GM18873 (cell line): ENCODE results near the gene MYO10.
"Not testable (repeated sequence)": the region's sequence is repeated elsewhere in the genome, so short reads cannot be mapped to it uniquely, and the experiment has no call there.

Source experiments
- ATAC-seq: cut with Tn5 transposase; IDR thresholded peaks from one replicate; pipeline ENCODE4 v1.9.1; 2021; ENCODE audit warnings: mild to moderate bottlenecking, moderate library complexity, moderate number of reproducible peaks; ENCODE audit not compliant: unreplicated experiment, low FRiP score

The MYO10 gene

DNA sequence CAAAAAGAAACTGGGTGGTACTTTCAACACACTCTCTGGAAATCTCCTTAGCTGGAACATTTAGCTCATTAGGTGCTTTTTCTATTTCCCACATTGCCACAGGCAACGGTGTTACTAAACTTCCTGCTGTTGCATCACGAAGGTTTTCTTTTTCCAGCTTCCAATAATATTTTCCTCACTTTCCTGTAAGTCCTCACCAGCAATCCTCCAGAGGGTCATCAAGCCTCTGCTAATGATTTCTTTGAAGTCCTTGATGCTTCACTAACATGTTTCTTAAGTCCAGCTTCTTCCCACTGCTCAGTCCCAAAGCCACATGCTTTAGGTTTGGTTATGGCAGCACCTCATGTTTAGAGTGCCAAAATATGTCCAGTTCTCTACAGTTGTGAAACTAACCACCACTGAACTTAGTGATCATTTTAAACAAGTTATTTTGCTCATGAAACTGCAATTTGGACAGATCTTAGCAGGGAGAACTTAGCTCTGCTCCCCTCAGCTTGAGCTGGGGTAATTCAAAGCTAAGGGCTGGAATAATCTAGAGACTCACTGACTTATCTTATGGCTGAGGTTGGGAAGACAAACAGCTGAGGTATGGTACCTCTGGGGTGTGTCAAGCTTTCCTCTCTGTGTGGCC is 279.4 kb downstream of the MYO10 start:
- no peak for ATAC-seq

DNA sequence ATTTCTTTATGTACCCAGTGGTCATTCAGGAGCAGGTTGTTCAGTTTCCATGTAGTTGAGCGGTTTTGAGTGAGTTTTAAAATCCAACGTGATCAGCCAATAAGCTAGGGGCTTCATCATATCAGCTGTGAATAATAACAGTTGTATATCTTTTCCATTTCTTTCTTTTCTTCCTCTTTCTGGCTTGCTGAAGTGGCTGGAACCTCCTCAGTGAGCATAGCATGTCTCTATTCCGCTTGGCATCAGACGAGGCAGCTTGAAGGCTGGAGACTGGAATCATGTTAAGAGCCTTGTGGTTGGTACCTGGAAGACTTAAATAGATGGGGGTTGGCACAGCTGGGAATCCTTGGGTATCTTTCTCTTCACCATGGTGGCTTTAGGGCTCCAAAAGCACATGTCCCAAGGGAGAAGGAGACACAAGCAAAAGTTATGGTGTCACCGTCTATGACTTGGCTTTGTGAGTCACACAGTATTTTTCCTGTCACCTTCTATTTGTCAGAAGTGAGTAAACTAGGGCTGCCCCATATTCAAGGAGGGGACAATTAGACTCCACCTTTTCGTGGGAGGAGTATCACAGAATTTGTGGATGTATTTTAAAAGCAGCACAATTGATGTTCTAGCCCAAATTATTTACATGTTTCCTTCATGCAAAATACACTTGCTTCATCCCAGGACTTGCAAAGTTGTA is 281.3 kb downstream of the MYO10 start:
- no peak for ATAC-seq

DNA sequence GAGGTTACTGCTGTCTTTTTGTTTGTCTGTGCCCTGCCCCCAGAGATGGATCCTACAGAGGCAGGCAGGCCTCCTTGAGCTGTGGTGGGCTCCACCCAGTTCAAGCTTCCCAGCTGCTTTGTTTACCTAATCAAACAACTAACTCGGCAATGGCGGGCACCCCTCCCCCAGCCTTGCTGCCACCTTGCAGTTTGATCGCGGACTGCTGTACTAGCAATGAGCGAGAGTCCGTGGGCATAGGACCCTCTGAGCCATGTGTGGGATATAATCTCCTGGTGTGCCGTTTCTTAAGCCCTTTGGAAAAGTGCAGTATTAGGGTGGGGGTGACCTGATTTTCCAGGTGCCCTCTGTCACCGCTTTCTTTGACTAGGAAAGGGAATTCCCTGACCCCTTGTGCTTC is 287.3 kb downstream of the MYO10 start:
- ATAC-seq, result not testable (repeated sequence)

DNA sequence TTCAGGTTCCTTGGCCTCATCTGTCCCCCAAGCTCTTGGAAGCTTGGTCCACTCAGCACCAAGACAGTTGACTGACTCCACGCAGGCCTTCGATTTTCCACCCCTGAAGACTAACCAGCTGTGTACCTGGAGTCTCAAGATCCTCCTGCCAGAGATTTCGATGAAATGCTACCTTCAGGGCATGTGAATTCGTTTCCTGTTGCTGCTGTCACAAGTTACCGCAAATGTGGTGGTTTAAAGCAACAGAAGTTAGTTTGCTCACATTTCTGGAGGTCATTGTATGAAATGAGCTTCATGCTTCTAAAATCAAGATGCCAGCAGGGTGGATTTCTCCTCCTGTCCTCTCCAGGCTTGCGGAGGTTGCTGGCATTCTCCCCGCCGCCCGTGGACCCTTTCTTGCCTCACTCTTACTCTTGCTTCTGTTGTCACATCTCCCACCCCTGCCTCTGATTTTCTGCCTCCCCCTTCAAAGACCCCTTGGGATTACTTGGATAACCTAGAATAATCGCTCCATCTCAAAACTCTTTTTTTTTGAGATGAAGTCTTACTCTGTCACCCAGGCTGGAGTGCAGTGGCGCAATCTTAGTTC is 291.7 kb downstream of the MYO10 start:
- ATAC-seq, result no peak

DNA sequence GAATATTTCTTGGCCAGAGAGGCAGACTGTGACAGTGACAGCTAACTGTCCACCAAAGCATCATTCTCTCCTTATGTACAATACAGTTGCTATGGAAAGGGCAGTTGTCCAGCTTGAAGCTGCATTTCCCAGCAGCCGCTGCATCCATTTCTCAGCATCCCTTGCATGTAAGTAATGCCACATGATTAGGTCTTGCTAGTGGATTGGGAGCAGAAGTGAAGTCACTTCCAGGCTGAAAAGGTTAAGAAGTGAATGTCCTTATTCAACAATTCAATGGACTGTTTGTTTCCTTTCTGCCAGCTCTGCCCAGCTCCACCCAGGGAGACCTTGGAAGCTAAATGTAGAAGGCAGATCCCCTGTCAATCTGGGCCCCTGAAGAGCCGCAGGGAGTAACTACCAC is 293.2 kb downstream of the MYO10 start:
- ATAC-seq, result no peak

DNA sequence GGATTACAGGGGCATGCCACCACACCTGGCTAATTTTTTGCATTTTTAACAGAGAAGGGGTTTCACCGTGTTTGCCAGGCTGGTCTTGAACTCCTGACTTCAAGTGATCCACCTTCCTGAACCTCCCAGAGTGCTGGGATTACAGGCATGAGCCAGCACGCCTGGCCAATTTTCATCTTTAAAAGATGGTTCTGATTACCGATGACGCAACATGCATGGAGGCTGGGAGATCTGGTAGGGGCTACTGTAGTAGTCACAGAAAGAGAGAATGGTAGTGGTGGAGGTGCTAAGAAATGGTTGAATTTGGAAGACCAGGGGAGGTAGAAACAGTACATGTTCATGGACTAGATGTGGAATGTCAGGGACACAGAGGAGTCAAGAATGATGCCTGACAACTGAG is 296.9 kb downstream of the MYO10 start:
- no peak for ATAC-seq

DNA sequence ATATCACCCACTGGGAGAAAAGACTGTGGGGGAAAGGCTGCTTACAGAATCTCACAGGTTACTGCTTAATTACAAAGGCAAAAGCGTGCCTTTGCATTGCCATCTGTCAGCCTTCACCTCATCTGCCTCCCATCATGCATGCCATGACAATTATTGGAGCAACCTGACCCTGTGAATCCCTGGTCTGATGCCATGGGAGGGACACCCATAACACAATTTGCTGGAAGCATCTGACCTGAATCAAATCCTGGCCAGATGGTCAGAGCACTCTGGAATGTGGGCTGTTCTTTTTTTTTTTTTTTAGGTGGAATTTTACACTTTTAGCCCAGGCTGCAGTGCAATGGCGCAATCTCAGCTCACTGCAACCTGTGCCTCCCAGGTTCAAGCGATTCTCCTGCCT is 307.7 kb downstream of the MYO10 start:
- no peak for ATAC-seq

DNA sequence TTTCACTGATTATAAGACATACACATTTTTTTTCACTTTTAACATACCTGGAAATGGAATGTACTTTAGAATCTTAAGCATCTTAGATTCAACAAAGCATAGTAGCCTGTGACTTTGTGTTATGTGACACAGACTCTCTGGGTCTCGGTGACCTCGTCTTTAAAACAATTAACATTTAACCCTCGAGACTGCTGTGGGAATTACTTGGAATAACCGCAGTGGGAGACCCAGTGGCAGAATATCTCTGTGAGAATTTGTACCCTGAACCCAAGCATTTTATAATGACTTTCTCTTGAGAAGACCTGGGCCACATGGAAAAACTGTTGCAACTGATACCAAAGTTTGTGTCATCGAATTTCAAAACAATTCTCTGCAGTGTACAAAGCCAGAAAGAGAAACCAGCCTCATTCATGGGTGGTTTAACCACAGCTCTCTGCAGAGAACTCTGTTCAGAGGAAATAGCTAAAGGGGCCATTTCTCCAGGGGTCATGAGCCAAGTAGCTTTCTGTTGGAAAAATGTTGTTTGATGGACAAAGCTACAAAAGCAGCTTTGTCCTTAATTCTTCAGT is 309.3 kb downstream of the MYO10 start:
- ATAC-seq, result peak; percentile 72

DNA sequence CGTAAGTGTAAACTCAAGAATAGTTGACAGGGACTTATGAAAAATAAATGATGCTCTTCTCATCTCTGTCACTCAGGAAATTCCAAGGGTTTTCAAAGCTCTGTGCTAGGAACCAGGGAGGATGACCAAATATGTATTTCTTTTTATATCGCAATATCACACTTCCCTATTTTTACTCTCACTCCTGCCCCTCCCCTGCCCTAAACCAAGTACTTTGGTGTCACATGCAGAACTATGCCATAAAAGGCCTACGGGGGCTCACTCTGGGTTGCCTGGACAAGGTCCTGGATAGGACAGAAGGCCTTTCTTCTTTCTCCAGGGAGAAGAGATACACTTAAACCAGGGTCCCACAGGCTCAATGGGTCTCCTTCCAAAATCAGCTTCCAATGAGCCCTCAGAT is 311.0 kb downstream of the MYO10 start:
- ATAC-seq, result no peak

DNA sequence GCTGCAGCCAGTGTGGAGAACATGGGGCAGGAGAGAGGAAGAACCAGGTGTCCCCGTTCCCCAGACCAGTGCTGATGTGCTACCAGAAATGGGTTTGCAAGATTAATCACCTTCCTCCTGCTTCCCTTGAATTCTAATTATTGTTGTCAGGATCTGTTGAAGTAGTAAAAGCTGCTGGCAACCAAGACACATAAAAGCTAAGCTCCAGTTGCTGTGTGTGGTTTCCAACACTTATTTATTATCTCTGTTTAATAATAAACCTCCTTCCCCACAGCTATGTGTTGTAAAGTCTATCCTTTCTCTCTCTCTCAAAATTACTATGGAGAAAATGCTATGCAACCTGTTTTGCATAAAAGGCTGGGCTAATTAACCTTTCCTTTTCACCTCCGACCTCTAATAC is 317.0 kb downstream of the MYO10 start:
- ATAC-seq, result no peak

DNA sequence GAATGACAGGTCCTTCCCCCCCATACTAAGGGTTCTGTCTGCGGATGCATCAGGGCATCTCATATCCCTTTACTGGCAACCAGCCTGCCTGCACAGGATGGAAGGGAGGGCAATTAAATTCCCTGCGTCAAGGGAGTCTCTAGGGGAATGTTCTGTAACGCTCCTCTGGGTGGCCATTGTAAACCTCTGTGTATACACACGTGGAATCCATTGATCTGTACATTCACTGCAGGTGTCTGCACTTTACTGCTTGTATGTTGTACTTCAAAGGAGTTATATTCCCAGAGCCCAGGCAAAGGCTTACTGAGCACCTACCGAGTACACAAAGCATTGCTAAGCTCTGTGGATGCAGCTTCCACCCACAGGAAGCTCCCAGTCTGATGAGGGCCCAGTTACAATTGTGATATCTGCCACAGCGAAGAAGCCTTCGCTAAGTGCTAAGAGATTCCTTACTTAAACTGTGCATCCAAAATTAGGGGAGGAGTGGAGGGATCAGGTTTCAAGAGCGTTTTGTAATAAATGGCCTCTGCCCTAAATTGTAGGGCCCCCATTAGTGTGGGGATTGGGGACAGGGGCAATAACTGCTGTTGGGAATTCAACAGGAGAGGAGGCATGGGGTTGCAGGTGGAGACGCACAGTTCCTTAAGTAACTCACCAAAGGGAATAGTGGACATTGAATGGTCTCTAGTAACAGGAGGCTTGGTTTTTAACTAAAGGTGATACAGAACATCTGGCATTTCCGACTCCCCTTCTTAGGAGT is 317.8 kb downstream of the MYO10 start:
- ATAC-seq, result no peak

DNA sequence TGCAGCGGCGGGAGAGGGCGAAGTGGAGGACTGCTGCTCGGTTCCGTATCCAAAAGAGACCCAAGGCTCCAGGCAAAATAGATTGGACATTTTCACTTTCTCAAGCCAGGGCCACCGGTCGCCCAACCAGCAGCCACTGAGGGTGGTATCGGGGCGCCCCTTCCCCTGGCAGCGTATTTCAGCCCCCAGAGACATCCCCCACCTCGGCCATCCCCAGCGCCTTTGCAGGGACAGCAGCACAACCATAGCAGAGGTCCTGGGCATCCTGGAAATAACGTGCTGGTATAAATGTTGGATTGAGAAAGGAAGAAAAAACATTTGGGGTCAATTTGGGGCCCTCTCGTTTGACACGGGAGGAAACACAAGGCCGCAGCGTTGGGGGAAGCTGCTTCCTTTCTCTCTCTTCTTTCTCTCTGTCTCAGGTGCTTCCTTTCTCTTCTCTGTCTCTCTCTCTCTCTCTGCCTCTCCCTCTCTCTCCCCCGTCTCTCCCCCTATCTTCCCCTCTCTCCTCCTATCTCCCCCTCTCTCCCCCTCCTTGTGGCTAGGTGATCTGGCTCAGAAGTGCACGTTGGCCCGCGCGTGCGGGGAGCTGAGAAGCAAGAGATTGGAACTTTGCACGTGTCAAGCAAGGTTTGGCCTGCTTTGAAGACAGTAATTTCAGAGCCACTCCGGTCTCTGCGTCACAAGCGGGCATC is 318.7 kb downstream of the MYO10 start:
- ATAC-seq, result no peak

DNA sequence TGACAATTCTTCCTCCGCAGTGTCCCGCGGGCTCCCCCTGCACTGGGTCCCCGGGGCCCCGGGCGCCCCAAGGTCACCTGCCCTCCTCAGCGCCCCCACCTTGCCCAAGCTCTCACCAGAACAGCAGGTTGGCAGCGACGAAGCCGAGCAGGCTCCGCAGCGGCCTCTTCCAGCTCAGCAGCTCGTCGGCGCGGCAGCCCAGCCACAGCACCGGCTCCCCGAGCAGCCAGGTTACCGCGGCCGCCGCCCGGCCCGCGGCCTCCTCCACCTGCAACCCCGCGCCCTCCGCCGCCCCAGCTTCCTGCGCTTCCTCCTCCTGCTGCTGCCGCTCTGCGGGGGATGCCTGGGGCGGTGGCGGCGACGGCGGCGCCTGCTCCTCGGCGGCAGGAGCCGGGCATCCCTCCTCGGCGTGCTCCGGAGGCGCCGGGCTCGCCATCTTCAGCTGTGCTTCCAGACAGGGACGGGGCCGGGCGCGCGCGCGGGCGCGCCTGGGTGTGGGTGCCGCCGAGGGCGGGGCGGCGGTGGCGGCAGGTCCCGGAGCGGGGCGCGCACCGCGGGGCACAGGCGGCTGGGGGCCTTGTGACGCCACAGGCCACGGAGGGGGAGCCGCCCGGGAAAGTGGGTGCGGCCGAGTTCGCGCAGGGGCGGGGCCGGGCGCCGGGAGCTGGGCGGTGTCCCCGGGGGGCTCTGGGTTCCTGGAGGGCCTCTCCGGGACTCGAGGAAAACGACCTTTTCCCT is 319.4 kb downstream of the MYO10 start, which contains the start of gene RETREG1:
TSS of gene RETREG1 (minus strand) at position 462 of the 738 bp plus-strand sequence. CDS start at position 436, 26 bp downstream.
- peak; percentile 39 for ATAC-seq

DNA sequence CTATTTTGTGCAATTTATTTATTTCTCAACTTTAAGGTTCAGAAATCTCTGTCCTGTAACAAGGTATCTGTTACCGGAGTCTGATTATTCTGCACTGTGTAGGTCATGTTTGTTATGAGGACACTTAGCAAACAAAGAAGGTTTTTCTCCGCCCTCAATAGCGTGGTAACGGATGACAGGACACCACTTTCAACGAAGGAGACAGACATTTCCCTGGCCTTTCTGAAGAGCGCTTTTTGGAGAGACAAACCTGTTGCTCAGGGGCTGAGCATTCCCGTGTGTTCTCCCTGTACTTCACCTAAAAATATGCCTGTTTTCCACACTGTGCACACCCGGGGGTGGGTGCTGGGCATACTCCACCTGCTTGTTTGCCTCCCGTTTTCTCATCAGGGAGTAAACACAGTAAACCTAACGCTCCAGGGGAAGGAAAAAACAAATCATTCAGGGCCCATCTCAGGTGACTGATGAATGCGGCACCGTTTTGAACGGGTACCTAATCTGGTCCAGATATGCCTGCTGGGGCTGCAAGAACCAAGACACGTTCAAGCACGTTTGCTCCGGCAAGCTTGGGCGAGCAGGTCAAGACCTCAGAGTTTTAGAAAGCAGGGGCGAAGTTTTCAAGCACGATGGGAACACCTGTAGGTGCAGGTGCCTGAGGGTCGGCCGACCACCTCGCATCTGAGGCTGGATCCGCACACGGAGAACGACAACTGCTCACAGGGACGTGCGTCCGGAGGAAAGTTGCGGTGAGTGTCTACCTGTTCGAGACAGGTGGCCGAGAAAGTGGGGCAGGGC is 320.1 kb downstream of the MYO10 start:
- ATAC-seq, result no peak

DNA sequence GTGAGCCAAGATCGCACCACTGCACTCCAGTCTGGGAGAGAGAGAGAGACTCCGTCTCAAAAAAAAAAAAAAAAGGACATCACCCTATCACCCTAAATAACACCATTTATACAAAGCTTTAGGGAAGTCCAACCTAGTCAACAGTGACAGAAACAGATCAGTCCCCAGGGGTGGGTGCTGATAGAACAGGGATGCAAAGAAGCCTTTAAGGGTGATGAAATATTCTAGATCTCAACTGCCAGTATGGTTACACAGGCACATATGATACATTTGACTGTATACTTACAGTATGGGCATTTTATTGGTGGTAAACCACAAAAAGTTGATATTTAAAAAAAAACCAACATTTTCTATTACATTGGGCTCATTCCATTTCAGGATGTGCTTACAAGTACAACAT is 324.1 kb downstream of the MYO10 start:
- no peak for ATAC-seq
